Measurements from ENCODE around the gene STOM.
"Not testable (repeated sequence)": the region's sequence is repeated elsewhere in the genome, so short reads cannot be mapped to it uniquely, and the experiment has no call there.

STOM gene

GRCh38 chr9:121298689-121299466 is 71.2 kb downstream of the STOM start:
- no peak for DNase-seq

- DNase-seq: no peak
Observed at GRCh38 chr9:121298016-121298538, 72.0 kb downstream of the STOM start.

- no peak for DNase-seq
Observed at GRCh38 chr9:121297389-121297788, 72.7 kb downstream of the STOM start.

GRCh38 chr9:121296213-121297127 is 73.6 kb downstream of the STOM start:
- DNase-seq: no peak

GRCh38 chr9:121295662-121296191 is 74.3 kb downstream of the STOM start:
- DNase-seq: no peak

GRCh38 chr9:121294866-121295661 is 75.0 kb downstream of the STOM start:
- DNase-seq: no peak

- no peak for DNase-seq
Observed at GRCh38 chr9:121294151-121294743, 75.8 kb downstream of the STOM start.

GRCh38 chr9:121292801-121293241 is 77.2 kb downstream of the STOM start:
- DNase-seq: no peak

GRCh38 chr9:121292051-121292450 is 78.0 kb downstream of the STOM start:
- DNase-seq: no peak

GRCh38 chr9:121291536-121291935 is 78.5 kb downstream of the STOM start:
- not testable (repeated sequence) for DNase-seq

- no peak for DNase-seq
Observed at GRCh38 chr9:121289772-121290370, 80.2 kb downstream of the STOM start.

GRCh38 chr9:121289026-121289771 is 80.9 kb downstream of the STOM start:
- DNase-seq: no peak
